GM12873 (cell line): Measurements from ENCODE around the gene INCA1.

Experiments
- TF ChIP-seq, protein P1 (sequence below): IDR thresholded peaks from 2 replicates; pipeline ENCODE4 v1.5.1; 2012; ENCODE audit warnings: low read depth, mild to moderate bottlenecking, moderate library complexity, low read length, control low read depth; ENCODE audit not compliant: insufficient read depth; ENCODE audit errors: missing control alignments

Gene INCA1

DNA sequence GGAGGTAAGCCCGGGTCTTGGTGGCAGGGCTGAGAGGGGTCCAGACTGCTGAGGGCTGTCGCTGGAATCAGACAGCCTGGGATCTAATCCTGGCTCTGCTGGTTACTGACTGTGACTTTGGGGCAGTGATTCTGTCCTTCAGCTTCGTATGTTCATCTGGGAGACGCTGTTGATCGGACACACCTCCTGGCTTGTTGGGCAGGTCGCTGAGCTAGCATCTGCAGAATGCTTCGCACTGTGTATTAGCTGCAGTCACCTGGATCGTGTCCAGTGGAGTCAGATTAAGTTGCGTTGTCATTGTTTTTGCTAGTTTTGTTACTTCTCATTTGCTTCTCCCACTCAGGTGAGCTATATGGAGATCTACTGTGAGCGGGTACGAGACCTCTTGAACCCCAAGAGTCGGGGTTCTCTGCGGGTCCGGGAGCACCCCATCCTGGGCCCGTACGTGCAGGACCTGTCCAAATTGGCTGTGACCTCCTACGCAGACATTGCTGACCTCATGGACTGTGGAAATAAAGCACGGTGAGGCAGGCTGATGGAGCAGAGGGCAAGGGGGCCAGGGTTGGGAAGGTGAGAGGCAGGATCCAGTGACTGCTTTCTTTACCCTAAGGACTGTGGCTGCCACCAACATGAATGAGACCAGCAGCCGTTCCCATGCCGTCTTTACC, 4.9 kb upstream of the INCA1 start:
- TF ChIP-seq, protein P1, sequence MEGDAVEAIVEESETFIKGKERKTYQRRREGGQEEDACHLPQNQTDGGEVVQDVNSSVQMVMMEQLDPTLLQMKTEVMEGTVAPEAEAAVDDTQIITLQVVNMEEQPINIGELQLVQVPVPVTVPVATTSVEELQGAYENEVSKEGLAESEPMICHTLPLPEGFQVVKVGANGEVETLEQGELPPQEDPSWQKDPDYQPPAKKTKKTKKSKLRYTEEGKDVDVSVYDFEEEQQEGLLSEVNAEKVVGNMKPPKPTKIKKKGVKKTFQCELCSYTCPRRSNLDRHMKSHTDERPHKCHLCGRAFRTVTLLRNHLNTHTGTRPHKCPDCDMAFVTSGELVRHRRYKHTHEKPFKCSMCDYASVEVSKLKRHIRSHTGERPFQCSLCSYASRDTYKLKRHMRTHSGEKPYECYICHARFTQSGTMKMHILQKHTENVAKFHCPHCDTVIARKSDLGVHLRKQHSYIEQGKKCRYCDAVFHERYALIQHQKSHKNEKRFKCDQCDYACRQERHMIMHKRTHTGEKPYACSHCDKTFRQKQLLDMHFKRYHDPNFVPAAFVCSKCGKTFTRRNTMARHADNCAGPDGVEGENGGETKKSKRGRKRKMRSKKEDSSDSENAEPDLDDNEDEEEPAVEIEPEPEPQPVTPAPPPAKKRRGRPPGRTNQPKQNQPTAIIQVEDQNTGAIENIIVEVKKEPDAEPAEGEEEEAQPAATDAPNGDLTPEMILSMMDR, result no peak

DNA sequence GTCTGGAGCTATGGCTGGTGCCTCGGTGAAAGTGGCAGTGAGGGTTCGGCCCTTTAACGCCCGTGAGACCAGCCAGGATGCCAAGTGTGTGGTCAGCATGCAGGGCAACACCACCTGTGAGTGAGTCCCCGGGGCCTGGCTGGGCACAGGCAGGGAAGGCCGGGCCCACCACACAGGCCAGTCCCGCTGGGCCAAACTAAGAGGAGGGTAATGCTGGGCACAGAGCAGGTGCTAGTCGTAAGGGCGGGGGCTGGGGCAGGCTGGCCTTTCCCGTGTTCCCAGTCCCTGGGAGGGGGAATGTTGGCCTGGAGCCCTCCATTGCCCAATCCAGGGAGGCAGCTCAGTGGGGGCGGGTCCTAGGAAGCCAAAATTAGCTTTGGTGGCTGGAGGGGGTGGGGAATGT, 2.9 kb upstream of the INCA1 start:
- TF ChIP-seq, protein P1, result no peak

- TF ChIP-seq, protein P1, result no peak
These were observed 2.2 kb upstream of the INCA1 start for GRCh38 chr17:4999430-5000093.

DNA sequence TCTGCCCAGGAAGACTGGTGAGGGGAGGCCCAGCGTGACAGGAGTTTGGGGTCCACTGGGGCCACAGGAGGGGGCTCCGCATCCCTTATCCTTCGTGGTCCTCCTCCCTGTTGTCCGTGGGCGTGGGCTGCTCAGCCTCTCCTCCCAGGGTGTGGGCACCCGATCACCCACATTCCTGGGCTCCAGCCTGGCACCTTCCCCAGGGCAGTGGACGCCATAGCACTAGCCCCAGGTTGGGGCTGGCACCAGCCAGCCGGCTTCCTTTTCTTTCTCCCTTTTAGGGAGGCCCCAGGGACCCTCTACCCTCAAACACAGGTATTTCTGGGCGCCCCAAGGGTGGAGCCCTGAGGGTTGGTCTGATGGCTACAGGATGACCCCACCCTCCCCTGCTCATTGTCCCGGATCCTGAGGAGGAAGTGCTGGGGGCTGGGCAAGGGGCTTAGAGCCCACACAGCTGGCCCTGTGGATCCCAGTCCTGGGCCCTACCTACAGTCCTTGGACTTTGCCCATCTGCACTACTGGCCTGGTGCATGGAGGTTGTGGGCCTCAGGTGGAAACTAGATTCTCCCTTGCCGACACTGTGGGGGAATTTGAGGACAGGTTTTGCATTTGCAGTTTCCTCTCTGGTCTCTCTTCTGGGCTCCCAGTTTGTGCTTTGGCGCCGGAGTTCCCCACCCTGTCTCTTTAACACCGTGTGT, 1.6 kb upstream of the INCA1 start:
- TF ChIP-seq, protein P1, result no peak

- TF ChIP-seq, protein P1, result no peak
These were observed 857 bp upstream of the INCA1 start for GRCh38 chr17:4998027-4998731.

DNA sequence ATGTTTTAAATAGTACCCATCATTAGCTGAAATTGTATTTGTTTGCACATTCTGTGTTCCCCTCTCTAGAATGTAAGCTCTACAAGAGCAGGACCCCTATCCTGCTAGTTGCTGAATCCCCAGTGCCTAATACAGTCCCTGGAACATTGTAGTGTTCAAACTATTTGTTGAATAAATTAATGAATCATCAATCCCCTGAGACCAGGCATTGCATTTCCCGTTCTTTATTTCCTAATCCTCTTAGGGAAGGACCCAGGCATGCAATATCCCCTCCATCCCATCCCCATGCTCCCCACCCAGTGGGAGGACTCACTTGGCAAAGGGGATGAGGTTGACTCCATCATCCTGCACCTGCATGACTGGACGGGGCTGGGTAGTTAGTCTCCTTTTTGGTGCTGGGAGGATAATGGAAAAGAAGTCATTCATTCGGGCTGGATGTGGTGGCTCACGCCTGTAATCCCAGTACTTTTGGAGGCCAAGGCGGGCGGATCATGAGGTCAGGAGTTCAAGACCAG, 3.2 kb downstream of the INCA1 start:
- TF ChIP-seq, protein P1, result no peak
